ENCODE results near the gene OSCP1.
"Not testable (repeated sequence)": the region's sequence is repeated elsewhere in the genome, so short reads cannot be mapped to it uniquely, and the experiment has no call there.

OSCP1 gene, protein sequence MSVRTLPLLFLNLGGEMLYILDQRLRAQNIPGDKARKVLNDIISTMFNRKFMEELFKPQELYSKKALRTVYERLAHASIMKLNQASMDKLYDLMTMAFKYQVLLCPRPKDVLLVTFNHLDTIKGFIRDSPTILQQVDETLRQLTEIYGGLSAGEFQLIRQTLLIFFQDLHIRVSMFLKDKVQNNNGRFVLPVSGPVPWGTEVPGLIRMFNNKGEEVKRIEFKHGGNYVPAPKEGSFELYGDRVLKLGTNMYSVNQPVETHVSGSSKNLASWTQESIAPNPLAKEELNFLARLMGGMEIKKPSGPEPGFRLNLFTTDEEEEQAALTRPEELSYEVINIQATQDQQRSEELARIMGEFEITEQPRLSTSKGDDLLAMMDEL

DNA sequence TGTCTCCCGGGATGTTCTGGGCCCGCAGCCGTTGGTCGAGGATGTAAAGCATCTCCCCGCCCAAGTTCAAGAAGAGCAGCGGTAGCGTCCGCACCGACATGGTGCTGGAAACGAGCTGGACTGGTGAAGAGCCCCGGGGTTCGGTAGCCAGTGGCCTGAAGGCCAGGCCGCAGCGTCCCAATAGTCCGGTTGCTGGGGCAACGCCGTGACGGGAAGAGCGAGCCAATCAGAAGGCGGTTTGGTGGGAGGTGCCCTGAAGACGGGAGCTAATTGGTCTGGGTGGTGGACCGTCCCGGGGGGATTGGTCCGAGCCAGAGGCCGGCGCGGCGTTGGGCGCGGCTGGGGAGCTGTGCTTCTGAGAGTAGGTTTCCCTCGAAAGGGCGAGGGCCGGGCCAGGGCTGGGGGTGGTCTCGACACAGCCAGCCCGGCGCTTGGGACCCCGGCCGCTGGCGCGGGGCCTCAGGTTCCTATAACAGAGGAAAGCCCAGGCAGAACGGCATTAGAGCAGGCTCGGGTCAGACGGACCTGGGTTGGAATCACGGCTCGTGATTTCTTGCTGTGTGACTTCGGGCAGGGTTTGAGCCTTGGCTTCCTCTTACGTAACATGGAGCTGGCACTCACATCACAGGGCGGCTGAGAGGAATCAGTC, at the start of gene OSCP1:
TSS of gene OSCP1 (minus strand) at position 182 of the 649 bp plus-strand sequence. CDS start at position 100, 82 bp downstream.
- peak; percentile 61 for DNase-seq

GRCh38 chr1:36497207-36497606, 47.0 kb upstream of the OSCP1 start:
- no peak for DNase-seq

DNA sequence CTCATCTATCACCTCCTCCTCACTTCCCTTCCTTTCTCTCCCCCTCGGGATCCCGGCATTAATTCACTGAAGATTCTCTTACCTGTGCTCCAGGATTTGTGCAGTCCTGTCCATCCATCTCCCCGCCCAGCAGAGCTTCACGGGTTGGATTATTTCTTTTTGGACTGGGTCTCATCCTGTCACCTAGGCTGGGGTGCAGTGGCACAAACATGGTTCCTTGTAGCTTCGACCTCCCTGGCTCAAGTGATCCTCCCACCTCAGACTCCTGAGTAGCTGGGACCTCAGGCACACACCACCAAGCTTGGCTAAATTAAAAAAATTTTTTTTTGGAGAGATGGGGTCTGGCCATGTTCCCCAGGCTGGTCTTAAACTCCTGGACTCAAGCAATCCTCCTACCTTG, 44.7 kb upstream of the OSCP1 start:
- DNase-seq = no peak

DNA sequence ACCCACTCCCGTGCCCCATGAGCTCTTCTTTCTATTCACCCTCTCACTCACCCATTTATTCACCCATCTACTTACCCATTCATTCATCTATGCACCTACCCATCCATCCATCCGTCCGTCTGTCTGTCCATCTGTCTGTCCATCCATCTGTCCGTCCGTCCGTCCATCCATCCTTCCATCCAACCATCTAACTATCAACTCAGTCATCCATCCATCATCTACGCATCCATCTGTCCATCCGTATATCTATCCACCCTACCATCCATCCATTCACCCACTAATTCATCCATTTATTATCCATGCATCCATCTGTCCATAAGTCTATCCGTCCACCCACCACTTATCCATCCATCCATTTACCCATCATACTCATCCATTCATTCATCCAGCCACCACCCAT, 43.3 kb upstream of the OSCP1 start:
- DNase-seq = no peak

DNA sequence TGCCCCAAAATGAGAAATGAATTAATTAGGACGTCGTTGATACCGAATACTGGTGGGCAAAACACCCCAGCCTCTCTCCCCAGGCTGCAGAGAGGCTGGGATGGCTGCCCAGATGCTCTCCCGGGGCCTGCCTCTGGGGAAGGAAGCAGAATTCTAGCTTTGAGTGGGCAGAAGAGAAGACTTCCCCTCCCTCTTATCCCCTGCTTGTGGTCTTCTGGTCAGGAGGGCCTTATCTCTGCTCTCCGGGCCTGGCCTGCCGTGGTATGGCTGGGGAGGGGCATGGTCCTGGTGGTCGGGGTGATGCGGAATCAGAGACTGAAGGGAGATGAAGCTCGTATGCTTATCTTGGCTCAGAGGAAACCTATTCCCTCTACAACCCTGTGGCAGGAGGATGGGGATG, 42.2 kb upstream of the OSCP1 start:
- no peak for DNase-seq

DNA sequence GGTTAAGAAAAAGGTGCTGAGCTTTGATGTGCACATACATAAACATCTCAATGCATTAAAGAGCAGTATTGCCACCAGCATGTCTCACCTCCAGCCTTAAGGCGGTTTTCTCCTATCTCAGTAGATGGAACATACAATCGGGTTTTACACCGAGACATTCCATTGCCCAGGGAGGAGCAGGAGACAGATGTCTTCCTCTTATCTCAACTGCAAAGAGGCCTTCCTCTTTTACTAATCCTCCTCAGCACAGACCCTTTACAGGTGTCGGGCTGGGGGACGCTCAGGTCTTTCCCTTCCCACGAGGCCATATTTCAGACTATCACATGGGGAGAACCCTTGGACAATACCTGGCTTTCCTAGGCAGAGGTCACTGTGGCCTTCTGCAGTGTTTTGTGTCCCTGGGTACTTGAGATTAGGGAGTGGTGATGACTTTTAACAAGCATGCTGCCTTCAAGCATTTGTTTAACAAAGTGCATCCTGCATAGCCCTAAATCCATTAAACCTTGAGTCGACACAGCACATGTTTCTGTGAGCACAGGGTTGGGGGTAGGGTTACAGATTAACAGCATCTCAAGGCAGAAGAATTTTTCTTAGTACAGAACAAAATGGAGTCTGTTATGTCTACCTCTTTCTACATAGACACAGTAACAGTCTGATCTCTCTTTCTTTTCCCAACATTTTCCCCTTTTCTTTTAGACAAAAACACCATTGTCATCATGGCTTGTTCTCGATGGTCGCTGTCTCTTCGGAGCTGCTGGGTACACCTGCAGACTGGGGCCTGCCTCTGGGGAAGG, 39.2 kb upstream of the OSCP1 start:
- not testable (repeated sequence) for DNase-seq

DNA sequence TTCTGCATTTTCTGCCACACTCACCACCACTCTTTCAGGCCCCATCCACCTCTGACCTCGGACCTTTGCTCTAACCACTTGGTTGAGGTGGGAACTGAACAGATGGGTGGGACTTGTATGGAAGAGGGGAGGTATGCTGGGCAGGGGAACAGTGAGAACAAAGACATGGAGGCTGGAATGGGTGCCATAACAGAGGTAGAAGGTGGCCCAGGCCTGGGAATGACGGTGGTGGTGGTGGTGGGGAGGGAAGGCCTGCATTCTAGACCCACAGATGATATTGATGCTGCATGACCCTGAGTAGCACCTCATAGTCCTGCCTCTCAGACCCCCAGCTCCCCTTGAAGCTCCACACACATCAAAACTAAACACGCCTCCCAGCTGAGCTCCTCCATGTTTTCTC, 37.7 kb upstream of the OSCP1 start:
- no peak for DNase-seq

GRCh38 chr1:36487336-36487725, 37.1 kb upstream of the OSCP1 start:
- DNase-seq = not testable (repeated sequence)

DNA sequence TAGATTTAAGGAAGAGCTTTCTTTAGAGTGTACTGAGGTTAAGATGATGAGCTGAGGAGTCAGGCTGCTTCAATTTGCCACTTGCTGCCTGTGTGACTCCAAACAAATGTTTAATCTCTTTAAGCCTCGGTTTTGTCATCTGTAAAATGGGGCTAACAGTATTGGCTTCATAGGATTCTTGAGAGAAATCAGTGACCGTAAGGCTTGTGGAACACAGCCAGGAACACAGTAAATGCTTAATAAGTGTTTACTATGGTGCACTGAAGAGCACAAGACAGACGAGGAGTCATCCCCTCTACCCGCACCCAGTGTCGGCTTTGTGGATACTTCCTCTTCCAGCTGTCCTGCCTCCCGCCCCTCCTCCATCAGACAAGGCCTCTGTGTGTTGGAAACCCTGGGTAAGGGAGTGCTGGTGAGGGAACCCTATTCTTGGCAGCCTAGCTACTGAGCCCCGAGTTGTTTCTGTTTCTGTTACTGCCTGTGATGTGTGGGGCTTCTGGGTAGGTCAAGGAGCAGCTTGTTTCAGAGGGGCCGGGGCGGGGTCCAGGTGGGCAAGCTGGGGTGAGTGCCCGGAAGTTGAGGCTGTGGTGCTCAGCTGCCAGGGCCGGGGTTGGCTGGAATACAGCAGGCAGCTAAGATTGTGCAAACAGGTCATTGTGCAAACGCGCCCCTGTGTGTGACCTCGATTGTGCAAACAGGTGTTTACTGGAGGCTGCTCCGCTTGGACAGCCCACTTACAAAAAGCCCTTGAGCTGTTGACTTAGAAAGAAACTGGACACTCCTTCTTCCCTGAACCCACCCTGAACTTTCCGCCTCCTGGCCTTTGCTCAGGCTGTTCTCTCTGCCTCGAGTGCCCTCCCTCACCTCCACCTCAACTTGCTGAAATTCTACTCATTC, 36.4 kb upstream of the OSCP1 start:
- DNase-seq = no peak

DNA sequence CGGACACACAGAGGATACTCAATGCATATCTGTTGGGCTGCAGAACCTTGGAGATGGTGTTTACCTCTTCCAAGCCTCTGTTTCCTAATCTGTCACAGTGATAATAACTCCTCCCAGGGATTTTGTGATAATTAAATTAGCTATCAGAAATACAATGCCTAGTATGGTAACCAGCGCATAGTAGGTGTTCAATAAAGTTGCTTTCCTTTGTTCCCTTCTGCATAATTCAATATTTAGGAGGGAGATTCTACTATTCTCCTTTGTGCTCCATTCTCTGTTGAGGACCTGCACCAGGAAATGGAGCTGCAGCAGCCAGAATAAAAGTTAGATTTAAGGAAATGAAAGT, 35.8 kb upstream of the OSCP1 start:
- DNase-seq = no peak

DNA sequence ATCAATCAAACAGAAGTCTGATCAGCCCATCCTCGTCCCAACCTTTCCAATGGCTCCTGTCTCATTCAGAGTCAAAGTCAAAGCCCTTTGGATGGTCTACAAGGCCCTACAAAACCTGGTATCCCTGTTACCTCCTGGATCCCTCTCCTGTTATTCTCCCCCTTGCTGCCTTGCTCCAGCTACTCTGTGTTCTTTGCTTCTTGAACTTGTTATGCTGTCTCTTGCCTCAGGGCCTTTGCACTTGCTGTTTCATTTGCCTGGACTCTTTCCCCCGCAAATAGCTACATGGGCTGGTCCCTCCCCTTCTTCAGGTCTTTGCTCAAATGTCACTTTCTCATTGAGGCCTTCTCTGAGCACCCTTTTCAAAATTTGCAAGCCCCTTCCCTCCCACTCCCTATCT, 33.8 kb upstream of the OSCP1 start:
- no peak for DNase-seq

DNA sequence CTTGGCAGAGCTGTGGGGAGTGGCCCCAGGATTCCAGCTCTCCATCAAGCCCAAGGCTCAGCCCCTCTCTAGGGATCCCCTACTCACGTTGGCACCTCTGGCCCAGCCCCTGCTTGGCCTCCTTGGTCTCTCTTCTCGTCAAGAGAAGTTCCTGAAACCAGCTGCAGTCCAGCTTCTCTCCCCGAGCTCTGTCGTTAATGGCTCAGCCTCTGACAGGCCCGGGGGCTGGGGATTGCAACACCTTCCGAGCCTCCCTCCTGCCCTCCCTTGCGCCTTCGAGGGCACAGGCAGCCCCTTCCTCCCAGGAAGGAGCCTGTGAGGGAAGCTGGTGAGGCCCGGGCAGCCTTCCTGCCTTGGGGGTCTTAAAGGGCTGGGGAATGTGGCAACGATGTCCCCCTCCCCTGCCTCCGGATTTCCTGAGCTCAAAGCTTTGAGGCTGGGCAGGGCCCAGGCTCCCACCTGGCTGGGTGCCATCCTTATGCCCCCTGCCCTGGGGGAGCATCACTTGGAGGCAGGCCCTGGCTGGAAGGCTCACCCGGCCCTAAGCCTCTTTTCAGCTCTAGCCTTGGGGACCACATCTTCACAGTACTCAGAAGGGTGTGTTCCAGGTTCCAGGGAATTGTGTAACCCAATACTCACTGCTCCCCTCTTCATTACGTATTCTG, 32.6 kb upstream of the OSCP1 start, which contains the start of gene CSF3R:
TSS of gene CSF3R (minus strand) at position 190 of the 665 bp plus-strand sequence. CDS start 3,417 bp downstream, outside the sequence.
- no peak for DNase-seq

GRCh38 chr1:36481771-36482723, 31.8 kb upstream of the OSCP1 start:
- no peak for DNase-seq

DNA sequence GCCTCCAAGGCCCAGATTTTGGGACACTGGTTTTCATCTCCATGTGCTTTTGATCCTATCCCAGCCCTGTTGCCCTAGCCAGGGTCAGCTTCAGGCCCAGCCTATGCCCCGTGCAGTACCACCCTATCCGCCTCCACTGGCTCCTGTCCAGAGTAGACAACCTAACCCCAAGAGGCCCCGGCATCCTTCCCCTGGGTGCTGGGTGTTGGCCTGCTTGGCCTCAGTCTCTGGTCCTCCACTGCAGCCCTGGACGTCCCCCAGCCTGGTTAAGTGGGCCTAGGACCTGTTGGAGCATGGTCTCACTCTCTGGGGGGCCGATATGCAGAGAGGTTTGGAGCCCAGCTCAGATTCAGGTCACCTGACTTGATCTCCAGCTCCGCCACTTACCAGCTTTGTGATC, 30.8 kb upstream of the OSCP1 start:
- no peak for DNase-seq

GRCh38 chr1:36480161-36480560, 29.9 kb upstream of the OSCP1 start:
- DNase-seq = no peak

- DNase-seq = no peak
These were observed 29.3 kb upstream of the OSCP1 start for GRCh38 chr1:36479505-36480051.

DNA sequence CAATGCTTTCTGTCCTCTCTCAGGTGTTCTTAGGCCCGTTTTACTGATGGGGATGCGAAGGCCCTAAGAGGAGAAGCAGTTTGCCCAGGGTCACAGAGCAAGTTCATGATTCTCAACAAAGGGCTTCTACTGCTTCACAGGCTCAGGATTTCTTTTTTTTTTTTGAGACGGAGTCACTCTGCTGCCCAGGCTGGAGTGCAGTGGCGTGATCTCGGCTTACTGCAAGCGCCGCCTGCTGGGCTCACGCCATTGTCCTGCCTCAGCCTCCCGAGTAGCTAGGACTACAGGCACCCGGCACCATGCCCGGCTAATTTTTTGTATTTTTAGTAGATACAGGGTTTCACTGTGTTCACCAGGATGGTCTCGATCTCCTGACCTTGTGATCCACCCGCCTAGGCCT, 27.4 kb upstream of the OSCP1 start:
- not testable (repeated sequence) for DNase-seq

DNA sequence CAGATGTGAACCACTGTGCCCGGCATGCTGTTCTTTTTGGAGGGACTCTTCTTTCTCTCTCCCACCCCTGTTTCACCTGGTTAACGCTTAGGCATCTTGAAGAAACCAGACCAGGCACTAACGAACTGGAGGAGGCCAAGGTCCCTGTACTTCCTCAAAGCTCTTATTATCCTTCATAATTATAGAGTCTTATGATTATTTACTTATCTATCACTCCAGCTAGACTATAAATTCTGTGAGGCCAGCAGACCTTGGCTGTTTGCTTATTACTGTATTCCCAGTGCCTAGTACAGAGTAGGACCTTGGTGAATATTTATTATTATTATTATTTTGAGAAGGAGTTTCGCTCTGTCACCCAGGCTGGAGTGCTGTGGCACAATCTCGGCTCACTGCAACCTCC, 26.7 kb upstream of the OSCP1 start:
- no peak for DNase-seq

DNA sequence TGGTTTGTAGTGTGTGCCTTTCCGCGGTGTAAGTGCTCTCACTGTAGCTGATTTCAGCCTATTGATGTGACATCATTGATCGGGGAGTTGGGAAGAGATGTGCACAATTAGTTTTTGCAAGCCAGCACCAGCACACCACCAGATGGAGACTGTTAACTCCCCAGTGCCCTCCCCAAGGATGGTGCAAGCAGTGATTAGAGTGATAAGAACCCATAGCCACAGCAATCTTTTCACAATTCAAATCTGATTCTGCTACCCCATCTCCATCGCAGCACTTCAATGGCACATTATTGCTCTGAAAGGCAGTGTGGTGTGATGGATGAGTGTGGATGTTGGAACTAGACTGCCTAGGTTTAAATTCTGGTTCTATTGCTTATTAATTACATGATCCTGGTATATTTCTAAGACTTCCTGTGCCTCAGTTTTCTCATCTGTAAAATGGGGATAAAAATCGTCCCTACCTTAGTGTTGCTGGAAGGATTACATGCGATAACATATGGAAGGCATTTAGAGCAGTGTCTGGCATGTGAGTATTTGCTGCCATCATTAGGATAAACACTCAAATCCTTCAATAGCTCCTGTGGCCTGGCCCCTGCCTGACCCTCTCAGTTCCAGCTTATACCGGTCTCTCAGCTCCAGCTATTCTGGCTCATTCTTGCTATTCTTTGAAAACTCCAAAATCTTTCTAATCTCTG, 25.8 kb upstream of the OSCP1 start:
- no peak for DNase-seq

DNA sequence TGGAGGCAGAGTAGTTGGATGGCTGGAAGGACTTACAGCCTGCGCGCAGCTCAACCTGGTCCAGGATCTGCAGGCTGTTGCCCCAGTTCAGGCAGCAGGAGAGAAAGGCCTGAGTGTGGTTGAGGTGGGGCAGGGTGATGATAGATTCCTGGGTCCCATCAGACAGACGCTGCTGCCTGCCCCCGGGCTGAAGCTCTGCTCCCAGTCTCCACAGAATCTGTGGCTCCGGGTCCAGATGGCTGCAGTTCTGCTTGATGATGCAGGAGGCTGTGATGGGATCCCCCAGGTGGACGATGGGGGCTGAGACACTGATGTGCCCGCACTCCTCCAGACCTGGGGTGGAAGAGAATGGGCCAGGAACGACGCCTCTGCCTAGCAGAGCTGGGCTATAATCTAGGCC, 25.1 kb upstream of the OSCP1 start:
- no peak for DNase-seq

Data from NCI-H1436 treated with DMSO at 0.1 percent for 48 hours (cell line).